HG03469 (cell line): ENCODE measurements around the gene RERE.
A peak's percentile ranks its signal among the peaks of the same experiment; 100 is the strongest.

Experiments
- ATAC-seq: cut with Tn5 transposase; IDR thresholded peaks from one replicate; pipeline ENCODE4 v1.9.1; 2021; ENCODE audit warnings: mild to moderate bottlenecking, moderate library complexity, moderate number of reproducible peaks; ENCODE audit not compliant: unreplicated experiment

RERE gene

DNA sequence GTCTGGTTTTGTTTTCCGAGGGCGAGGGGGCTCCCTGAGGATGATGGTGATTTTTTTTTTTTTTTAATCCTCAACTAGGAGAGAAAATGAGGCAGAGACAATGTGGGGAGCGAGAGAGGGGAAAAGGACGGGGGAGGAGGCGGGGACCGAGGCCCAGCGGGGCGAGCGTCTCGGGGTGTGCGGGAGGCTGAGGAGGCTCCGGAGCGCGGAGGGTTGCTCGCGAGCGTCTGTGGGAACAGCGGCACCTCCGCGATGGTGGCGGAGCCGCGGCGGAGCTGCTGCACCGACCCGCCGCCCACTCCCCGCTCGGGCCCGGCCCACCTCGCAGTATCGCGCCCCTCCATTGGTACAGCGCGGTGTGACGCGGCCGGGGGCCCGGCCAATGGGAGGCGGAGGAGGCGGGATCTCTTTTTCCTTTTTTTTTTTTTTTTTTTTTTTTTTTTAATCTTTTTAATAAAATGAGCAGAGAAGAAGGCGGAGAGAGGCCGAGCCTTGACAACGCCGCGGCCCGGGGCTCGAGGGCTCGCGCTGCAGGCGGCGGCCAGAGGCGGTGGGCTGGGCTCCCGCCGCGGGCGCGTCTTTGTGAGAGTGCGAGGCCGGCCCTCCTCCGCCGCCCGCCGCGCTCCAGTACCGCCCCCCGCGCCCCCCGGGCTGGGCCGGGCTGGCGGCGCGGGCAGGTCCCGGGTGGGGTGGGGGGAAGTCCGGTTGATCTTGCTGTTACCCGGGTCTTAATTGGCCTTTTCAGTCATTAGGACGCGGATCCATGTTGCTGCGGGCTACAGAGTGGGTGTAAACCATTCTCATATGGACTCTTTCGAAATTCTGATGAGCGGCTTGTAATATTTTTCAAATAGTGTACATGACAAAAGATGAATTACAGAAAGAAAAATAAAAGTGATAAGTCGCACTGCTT, at the start of gene RERE:
Gene RERE (minus strand): TSS at position 229 of the 913 bp plus-strand sequence.
- peak; percentile 81 for ATAC-seq

DNA sequence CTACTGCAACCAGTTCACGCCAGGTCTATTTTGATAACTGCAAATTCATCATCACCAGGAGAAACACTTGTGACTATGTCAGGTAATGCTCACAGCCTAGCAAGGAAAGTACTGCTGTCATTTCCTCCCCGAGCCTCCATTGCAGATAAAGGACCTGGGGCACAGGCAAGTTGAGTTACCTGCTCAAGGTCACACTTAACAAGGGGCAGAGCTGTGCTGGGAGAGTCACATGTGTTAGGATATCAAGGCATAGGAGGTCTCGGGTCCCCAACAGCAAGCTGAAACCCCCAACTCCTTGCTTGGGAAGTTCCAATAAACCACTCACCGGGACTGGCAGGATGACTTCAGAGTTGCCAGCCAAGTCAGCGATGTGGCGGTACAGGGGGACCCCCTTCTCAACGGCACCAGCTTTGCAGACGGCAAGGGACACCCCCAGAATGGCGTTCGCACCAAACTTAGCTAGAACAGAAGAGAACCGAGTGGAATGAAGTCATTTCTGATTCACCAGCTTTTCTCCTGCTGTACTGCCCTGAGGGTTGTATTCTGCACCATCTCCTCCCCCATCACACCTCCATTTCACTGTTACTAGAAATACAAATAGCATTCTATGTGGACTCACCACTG, 49.5 kb upstream of the RERE start:
- no peak for ATAC-seq

DNA sequence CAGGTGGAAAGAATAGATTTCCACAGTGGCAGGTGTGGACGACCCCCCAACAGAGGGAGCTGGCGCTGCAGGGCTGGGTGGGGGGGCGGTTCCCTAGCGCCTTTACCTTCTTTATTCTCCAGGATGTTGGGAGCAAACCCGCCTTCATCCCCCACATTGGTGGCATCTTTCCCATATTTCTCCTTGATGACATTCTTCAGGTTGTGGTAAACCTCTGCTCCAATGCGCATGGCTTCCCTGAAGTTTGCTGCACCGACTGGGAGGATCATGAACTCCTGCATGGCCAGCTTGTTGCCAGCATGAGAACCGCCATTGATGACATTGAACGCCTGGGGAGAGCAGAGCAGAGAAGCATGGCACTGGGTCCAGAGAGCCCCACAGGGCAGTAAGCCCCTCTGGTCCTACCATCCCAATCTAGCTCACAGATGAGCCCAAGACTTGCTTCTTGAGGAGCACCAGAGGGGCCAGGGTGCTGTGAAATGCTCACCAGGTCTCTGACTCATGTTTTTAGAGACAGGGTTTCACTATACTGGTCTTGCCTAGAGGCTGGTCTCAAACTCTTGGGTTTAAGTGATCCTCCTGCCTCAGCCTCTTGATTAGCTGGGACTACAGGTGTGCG, 48.8 kb upstream of the RERE start:
- ATAC-seq, result no peak

DNA sequence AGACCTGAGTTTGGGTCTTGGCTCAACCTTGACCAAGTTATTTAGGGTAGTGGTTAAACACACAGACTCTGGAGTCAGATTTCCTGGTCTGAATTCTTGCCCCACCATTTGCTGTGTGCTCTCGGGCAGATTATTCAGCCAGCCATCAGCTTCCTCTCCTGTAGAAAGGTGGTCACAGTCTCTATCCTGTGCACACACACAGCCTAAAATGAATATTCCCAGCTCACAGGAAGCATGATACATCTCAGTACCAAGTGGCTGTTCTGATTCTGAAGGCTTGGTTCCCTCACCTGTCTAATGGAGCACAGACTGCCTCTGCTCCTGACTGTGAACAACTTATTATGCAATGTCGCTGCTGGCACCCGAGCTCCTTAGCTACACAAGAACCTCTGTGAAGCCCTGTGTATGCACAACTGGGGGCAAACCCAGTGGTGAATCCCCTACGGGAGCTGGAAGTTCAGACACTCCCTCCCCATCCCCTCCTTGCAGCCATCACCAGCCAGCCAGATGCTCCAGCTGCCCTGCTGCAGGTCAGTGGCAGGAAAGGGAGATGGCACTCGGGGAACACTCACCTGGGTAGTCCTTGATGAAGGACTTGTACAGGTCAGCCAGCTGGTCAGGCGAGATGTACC, 47.4 kb upstream of the RERE start:
- ATAC-seq, result no peak

DNA sequence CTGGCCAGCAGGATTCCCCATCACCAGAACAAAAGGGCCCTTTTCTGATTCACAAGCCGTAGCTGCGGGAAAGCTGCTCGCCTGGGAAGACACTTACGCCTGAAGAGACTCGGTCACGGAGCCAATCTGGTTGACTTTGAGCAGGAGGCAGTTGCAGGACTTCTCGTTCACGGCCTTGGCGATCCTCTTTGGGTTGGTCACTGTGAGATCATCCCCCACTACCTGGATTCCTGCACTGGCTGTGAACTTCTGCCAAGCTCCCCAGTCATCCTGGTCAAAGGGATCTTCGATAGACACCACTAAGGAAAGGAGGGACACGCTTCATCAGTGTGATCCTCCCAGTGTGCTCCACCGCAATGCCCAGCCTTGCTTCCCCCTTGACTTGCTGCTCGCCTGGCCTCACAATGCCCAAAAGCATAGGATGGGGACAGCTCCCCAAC, 46.4 kb upstream of the RERE start:
- ATAC-seq, result no peak

DNA sequence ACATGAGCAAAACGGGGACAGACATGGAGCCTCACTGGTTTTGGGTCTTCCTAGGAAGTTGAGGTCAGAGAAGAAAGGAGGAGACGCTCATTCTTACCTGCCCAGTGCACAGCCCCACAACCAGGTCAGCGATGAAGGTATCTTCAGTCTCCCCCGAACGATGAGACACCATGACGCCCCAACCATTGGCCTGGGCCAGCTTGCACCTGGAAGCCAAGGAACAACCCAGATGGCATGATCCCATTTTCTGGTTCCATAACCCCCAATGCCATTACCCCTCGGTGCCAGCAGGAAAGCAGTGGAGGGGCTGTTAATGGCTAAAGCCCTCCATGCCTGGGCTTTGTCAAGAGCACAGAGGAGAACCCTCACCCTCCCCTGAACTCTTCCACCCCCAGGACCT, 45.7 kb upstream of the RERE start:
- no peak for ATAC-seq

DNA sequence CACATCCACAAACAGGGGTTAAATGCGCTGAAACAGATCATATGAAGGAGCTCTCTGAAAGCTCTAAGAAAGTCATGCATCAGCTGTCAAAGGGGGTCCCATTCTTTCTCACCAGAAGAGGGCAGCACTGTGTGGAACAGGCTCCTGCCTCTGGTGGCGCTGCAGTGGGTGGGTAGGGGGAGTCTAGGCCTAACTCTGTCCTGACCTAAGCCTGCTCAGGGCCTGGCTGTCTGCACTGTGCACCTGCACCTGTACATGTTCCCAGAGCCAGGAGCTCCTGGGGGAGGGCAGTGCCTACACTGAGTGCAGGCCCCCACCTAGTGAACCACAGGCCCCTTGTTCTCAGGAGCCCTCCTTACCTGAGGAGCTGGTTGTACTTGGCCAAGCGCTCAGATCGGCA, 45.1 kb upstream of the RERE start:
- ATAC-seq, result no peak

DNA sequence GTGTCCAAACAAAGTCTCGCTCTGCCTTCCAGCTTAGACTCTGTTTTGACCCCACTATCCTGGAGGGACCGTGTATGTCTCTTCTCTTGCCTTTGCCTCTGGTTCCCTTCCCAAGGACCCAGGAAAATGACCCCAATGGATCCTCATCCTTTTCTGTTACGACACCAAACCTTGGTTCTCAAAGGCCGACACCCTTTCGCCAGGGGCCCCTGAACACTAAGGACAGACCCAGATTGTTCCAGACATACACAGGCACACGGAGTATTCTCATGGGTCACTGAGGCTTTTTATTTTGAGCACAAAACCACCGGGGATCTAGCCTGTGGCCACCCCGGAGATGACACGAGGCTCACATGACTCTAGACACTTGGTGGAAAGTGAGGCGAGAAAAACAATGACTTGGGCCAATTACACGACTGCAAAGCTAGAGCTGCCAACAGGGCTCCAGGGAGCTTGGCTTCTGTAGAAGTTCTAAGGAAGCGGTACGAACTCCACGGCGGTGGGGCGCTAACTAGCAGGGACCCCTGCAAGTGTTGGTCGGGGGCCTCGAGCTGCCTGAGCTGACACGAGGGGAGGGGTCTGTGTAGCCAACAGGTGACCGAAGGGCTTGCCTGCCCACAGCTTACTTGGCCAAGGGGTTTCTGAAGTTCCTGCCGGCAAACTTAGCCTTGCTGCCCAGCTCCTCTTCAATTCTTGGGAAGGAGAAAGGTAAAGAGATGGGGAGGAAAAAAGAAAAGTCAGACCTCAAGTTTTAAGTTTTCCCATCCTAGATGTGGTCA, 43.5 kb upstream of the RERE start:
- no peak for ATAC-seq

DNA sequence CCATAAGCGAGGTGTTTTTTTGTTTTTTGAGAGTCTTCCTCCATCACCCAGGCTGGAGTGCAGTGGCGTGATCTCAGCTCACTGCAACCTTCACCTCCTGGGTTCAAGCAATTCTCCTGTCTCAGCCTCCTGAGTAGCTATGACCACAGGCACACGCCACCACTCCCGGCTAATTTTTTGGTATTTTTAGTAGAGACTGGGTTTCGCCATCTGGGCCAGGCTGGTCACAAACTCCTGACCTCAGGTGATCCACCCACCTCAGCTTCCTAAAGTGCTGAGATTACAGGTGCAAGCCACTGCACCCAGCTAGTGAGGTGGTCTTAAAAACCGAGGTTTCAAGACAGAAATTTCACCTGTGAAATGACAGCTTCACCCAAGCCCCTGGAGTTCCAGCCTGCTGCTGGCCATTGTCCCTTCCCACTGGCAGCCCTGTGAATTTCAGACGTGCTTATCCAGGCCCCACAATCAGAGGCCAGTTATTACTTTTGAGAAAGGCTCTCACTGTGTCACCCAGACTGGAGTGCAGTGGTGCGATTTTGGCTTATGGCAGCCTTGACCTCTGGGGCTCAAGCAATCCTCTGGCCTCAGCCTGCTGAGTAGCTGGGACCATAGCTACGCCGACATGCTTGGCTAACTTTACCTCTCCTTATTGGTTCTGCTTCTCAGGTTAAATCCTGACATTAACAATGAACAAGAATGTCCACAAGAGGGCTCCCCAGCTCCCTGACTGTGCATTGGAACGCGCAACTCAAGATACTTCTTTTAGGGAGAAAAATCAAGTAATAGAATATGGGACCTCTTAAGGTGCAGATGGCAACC, 41.7 kb upstream of the RERE start:
- ATAC-seq, result no peak

DNA sequence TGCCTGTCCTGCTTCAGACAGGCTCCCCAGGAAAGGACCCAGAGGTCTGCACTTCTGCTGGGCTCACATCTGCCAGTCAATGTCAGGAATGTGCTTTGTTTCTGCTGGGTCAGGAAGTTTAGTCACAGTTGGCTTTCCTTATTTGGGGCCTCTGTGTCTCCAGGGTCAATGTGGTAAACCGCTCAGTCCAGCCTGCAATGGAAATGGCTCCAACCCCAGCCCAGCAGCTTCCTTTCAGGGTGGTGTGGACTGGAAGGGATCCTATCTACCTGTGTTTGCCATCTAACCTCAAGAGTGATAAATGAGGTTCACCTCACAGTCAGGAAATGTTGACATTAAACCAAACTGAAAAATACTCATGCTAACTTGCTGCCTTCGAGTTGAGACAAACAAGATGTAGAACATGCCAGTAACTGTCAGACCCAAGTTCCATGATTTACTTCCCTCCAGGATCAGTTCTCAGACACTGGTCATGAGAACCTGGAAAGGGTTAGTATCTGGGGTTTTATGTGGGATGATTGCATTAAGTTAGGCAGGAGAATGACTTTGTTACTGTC, 40.8 kb upstream of the RERE start:
- no peak for ATAC-seq

DNA sequence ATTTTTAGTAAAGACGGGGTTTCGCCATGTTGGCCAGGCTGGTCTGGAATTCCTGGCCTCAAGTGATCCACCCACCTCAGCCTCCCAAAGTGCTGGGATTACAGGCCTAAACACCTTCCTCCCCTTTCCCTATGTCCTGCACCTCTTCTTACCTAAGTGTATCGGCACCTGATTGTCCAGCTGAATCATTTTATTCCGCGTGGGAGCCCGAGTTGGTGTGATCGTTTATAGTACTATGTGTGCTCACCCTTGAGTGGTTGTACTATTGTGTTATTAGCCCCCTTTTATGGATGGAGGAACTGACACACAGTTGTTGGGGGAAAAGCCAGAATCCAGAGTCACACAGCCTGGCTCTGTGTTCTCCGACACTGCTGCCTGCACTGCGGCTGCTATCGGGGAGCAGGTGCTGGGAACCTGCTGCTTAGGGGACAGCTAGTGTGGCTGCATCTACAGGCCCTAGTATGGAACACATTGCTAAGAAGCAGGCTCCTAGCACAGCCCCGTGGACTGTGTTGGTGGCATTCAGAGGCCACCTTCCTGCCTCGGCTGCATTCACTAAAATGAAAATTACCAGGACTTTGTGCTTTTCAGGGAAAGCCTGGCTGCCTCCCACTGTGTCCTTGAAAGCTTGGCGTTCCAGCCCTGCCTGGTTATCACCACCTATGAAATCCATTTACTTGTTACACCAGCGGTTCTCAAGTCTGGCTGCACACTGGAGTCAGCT, 39.4 kb upstream of the RERE start:
- no peak for ATAC-seq

DNA sequence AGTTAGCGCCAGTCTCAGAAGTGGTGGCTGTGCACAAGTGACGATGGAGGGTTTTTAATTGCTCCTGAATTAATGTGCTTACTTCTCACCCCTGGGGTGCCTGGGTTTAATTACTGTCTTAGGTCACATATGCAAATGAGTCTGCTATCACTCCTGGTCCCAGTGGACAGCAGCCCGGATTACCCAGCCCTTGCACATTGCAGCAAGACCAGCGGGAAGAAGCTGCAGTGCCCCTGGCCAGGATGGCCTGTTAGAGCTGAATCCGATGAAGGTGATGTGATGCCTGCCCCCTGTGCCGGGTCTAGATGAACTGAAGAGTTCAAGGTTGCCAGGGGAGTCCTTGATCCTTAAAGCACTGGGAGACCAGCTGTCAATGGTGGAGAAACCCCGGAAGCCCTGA, 36.8 kb upstream of the RERE start:
- ATAC-seq, result no peak

DNA sequence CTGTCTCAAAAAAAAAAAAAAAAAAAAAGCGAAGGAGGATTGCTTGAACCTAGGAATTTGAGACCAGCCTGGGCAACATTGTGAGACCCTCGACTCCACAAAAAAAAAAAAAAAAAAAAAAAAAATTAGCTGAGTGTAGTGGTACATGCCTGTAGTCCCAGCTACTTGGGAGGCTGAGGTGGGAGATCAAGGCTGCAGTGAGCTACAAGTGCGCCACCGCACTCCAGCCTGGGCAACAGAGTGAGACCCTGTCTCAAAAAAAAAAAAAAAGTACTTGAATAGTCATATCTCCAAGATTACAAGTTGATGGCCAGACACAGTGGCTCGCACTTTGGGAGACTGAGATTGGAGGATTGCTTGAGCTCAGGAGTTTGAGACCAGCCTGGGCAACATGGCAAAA, 33.6 kb upstream of the RERE start:
- ATAC-seq, result no peak

DNA sequence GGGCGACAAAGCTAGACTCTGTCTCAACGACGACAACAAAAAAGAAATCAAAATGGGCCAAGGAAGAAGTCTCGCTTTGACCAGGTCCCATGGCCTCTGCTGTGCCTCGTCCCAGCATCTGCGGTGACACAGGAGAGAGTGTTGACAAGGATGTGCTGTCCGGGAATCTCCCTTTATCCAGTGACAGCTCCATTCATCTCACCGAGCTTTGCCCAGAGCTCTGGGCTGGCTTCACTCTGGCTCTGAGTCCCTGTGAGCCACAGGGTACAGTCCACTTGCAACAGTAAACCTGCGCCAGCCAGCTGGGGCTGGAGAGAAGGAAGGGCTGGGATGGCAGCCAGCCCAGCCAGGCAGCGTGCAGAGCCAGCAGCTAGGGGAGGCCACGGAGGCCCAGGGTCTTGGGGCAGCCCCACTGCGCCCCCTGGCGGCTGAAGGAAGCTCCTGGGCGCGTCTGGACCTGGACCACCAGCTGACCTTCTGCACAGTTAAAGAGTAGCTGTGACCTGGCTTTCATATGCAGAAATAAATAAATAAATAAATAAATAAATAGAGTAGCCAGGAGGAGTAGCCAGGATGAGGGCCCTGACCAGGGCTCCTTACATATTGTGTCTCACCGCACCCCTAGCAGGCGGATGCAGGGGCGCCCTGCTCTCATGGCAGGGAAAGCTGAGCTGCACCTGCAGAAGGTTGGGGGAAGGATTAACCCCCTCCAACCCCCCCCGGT, 31.4 kb upstream of the RERE start:
- no peak for ATAC-seq

DNA sequence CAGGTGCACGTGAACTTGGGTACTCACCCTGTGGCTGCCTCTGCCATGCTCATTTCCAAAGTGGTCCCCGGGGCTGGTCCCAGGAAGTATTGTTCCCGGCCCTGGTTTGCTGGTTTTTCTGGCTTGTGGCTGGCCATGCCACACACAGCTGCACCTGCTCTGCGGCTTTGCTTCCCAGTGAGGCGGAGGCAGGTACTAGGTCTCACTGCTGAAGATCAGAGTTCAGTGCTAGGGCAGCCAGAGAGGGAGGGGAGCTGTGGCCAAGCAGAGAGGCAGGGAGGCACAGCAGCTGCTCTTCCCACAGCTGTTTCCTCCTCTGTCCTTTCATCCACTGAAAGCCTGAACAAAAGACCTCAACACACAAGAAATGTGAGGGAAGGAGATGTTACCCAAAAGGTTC, 30.6 kb upstream of the RERE start:
- ATAC-seq, result no peak

DNA sequence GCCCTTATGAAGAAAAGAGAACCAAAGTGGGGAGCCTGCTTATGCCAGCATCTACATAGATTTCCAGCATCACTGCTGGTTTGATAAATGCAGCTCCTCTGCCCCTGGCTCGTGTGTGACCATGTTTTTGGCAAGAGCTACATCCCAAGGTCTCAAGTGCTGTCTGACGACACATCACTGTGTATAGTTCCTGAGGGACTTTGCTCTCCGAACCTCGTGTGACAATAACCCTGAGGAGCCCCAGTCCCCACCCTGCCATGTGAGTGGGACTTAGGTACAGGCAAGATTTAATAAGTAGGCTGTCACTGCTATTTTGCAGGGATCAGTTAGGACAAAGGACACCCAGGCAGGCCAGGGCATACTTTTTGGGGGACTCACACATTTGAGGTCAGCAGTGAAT, 28.8 kb upstream of the RERE start:
- ATAC-seq, result no peak

DNA sequence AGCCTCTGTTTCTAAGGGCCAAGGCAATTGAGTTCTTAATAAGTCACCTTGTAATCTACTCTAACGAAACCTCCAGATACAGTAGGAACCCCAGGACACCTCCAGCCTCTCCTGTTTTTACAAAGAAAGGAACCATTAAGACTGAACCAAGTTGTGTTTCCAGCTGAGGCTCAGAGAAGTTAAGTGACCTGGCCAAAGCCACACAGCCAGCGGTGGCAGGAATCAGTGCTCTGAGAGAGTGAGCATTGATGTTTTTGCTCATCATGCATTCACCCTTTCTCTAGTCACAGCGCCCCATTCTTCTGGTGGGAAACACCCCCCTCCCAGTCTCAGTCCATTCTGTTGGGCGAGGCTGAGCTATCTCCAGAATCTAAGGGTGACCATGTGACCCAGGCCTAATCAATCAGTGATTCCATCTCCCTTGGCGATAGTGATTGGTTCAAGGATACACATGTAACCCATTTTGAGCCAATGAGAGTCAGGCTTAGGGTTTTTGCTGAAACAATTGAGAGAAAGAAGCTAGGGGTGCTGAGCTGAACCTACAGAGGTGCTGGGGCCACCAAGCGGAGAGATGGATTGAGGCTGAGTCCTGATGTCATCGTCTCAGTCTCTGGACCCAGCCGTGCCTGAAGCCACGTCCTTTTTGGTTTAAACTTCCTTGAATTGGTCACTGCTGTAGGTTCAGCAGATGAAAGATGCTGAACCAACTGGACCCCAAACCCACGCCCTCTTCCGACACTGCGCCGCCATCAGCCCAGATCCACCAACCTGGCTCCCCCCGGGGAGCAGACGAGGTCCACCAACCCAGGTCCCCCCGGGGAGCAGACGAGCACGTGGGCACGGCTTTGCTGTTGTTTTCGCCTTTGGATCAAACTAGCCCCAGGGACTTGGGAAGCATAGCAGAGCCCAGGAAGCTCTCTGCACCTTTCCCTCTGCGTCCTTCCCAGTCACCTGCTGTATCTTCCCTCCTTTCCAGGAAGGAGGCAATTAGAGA, 28.0 kb upstream of the RERE start:
- ATAC-seq, result no peak
